ENCODE data around the gene CERK. TPM values are rescaled to one million over a fixed set of nuclear protein-coding genes. Genes with fewer than 3 reads are reported as not detected.

The CERK gene
- total RNA-seq, 1 donor from 2014 or later: 26.1 TPM

- DNase-seq (no peak), ATAC-seq (no peak)
- H3K4me1 ChIP-seq: peaks cover 24% of the 10 kb centered on the region
- no peak for TF ChIP-seq CTCF (IDR thresholded peaks at IDR 0.05)
- no peaks in the 10 kb centered on the region for H3K27me3 ChIP-seq (ENCODE audit: low read depth)
- H3K36me3 ChIP-seq: peaks cover 40% of the 10 kb centered on the region
- H3K4me3 ChIP-seq: no peak overlapping the region
- intact Hi-C loops (cut with DNase I): no loop called here
- no peaks in the 10 kb centered on the region for H3K9me3 ChIP-seq
- no peak overlapping the region for H3K27ac ChIP-seq
Observed at GRCh38 chr22:46684706-46685105, 53.3 kb downstream of the CERK start.

- no peaks in the 10 kb centered on the region for H3K9me3 ChIP-seq
- ATAC-seq (no peak), DNase-seq (no peak)
- peaks cover 24% of the 10 kb centered on the region for H3K4me1 ChIP-seq
- intact Hi-C loops (cut with DNase I): no loop called here
- H3K36me3 ChIP-seq: peaks cover 33% of the 10 kb centered on the region
- no peak for TF ChIP-seq CTCF (IDR thresholded peaks at IDR 0.05)
- H3K4me3 ChIP-seq: no peak overlapping the region
- no peak overlapping the region for H3K27ac ChIP-seq
- H3K27me3 ChIP-seq (ENCODE audit: low read depth): no peaks in the 10 kb centered on the region
Observed at GRCh38 chr22:46682011-46682731, 55.9 kb downstream of the CERK start.

- TF ChIP-seq CTCF (IDR thresholded peaks at IDR 0.05): peak; percentile 17
- Histone ChIP-seq H3K27me3 (ENCODE audit: low read depth) (no peaks in the 10 kb centered on the region), H3K27ac (no peak overlapping the region), H3K36me3 (peaks cover 33% of the 10 kb centered on the region), H3K4me1 (peaks cover 16% of the 10 kb centered on the region), H3K4me3 (no peak overlapping the region), H3K9me3 (no peaks in the 10 kb centered on the region)
- no peak for DNase-seq
- intact Hi-C loops (cut with DNase I): no loop called here
- peak in 1 of 2 donors; percentile 21 for ATAC-seq
Observed at GRCh38 chr22:46681010-46681409, 57.0 kb downstream of the CERK start.

- H3K4me1 ChIP-seq: peaks cover 6% of the 10 kb centered on the region
- intact Hi-C loops (cut with DNase I): no loop called here
- H3K4me3 ChIP-seq: no peak overlapping the region
- H3K27ac ChIP-seq: no peak overlapping the region
- ATAC-seq (no peak), DNase-seq (no peak)
- peaks cover 40% of the 10 kb centered on the region for H3K36me3 ChIP-seq
- H3K9me3 ChIP-seq: no peaks in the 10 kb centered on the region
- no peaks in the 10 kb centered on the region for H3K27me3 ChIP-seq (ENCODE audit: low read depth)
- TF ChIP-seq CTCF (IDR thresholded peaks at IDR 0.05): no peak
Observed at GRCh38 chr22:46679706-46680269, 58.3 kb downstream of the CERK start.

GRCh38 chr22:46678785-46679700 is 59.0 kb downstream of the CERK start:
- H3K27ac ChIP-seq: no peak overlapping the region
- TF ChIP-seq CTCF (IDR thresholded peaks at IDR 0.05): no peak
- no peak overlapping the region for H3K4me3 ChIP-seq
- no peak for ATAC-seq
- DNase-seq: no peak
- intact Hi-C loops (cut with DNase I): no loop called here
- peaks cover 47% of the 10 kb centered on the region for H3K36me3 ChIP-seq
- H3K9me3 ChIP-seq: no peaks in the 10 kb centered on the region
- H3K4me1 ChIP-seq: peaks cover 1% of the 10 kb centered on the region
- no peaks in the 10 kb centered on the region for H3K27me3 ChIP-seq (ENCODE audit: low read depth)
